GM23248 (cell line): ENCODE data around the gene SPINT2. TPM values are rescaled to one million over a fixed set of nuclear protein-coding genes. Genes with fewer than 3 reads are reported as not detected.

Source experiments
- DNase-seq: peaks from one replicate; pipeline ENCODE4 v3.0.0-alpha.2; 2015
- H2AFZ ChIP-seq: fragments of 200-600 bp; sonication (generic); 2 replicates; pipeline ENCODE4 v1.6.1; 2016; ENCODE audit warnings: antibody characterized with exemption
- H3F3A ChIP-seq: fragments of 200-600 bp; sonication (generic); 2 replicates; pipeline ENCODE4 v1.6.1; 2016; ENCODE audit warnings: mild to moderate bottlenecking, antibody characterized with exemption, mixed run types; ENCODE audit not compliant: insufficient read depth
- H3K27ac ChIP-seq: fragments of 200-600 bp; sonication (generic); 2 replicates; pipeline ENCODE4 v1.5.1; 2016; ENCODE audit warnings: mild to moderate bottlenecking
- H3K27me3 ChIP-seq: fragments of 200-600 bp; sonication (generic); replicated peaks from 2 replicates; pipeline ENCODE4 v1.6.1; 2016; ENCODE audit warnings: mild to moderate bottlenecking; ENCODE audit not compliant: insufficient read depth
- H3K36me3 ChIP-seq: fragments of 200-600 bp; sonication (generic); 2 replicates; pipeline ENCODE4 v1.6.1; 2016; ENCODE audit warnings: low read depth, mild to moderate bottlenecking
- H3K4me1 ChIP-seq: fragments of 200-600 bp; sonication (generic); 2 replicates; pipeline ENCODE4 v1.6.1; 2016; ENCODE audit warnings: mild to moderate bottlenecking; ENCODE audit not compliant: insufficient read depth
- H3K4me2 ChIP-seq: fragments of 200-600 bp; sonication (generic); one replicate; pipeline ENCODE4 v1.6.1; 2016; ENCODE audit warnings: mild to moderate bottlenecking; ENCODE audit not compliant: unreplicated experiment
- H3K4me3 ChIP-seq: fragments of 200-600 bp; sonication (generic); 2 replicates; pipeline ENCODE4 v1.5.1; 2016; ENCODE audit warnings: mild to moderate bottlenecking
- H3K79me2 ChIP-seq: fragments of 200-600 bp; sonication (generic); 2 replicates; pipeline ENCODE4 v1.6.1; 2016; ENCODE audit warnings: mild to moderate bottlenecking; ENCODE audit not compliant: insufficient read depth
- H3K9ac ChIP-seq: fragments of 200-600 bp; sonication (generic); 2 replicates; pipeline ENCODE4 v1.6.1; 2016; ENCODE audit warnings: mild to moderate bottlenecking
- H3K9me2 ChIP-seq: fragments of 200-600 bp; sonication (generic); 2 replicates; pipeline ENCODE4 v1.6.1; 2016; ENCODE audit warnings: mixed run types, mild to moderate bottlenecking, moderate library complexity; ENCODE audit not compliant: insufficient read depth
- H3K9me3 ChIP-seq: fragments of 200-600 bp; sonication (generic); one replicate; pipeline ENCODE4 v1.6.1; 2017; ENCODE audit warnings: low read depth
- H4K20me1 ChIP-seq: fragments of 200-600 bp; sonication (generic); 2 replicates; pipeline ENCODE4 v1.6.0; 2016; ENCODE audit not compliant: insufficient read depth
- EZH2 ChIP-seq: fragments of 200-600 bp; sonication (generic); IDR thresholded peaks from 2 replicates; pipeline ENCODE4 v1.6.1; 2018; ENCODE audit warnings: antibody characterized with exemption, mild to moderate bottlenecking; ENCODE audit not compliant: insufficient read depth, poor library complexity, severe bottlenecking
- EZH2phosphoT487 ChIP-seq: fragments of 200-600 bp; sonication (generic); IDR thresholded peaks from 2 replicates; pipeline ENCODE4 v1.6.1; 2018; ENCODE audit warnings: antibody characterized with exemption, moderate library complexity, mild to moderate bottlenecking, low read depth; ENCODE audit not compliant: insufficient read depth
- WGBS, 2 experiments: methylation state at CpG; one replicate each; pipeline ENCODE4 v1.1.6; 2015 to 2017; ENCODE audit warnings: low lambda C conversion rate in 2 of 2, low coverage in 1 of 2; ENCODE audit errors: missing lambda C conversion rate in 2 of 2; 5-methylcytosine and 5-hydroxymethylcytosine counted together
- in situ Hi-C: fragments of 300-500 bp; cut with MboI; formaldehyde crosslinking; loops from 2 replicates; pipeline ENCODE4 v1.15.0; 2020
- polyA plus RNA-seq: library from polyadenylated mRNA; unstranded; fragments of >200 nt; fragmentation: Nextera tagmentation; extraction: Ambion mirVana; gene quantifications from 2 replicates; pipeline ENCODE4 v1.2.1, GENCODE V29; 2016
- total RNA-seq: library from RNA; depleted of rRNA; stranded (reverse); fragments of >200 nt; shearing (Covaris generic); gene quantifications from 2 replicates; pipeline ENCODE4 v1.2.3, GENCODE V29; 2014

The SPINT2 gene
- total and polyA plus RNA-seq, 2 experiments from 2014 or later: 3.2 to 9.3 TPM

GRCh38 chr19:38317104-38317612 lies 52.8 kb downstream of the SPINT2 start:
- no peaks in the 10 kb centered on the region for H3K9me2 ChIP-seq
- H3K9me3 ChIP-seq: no peaks in the 10 kb centered on the region
- H4K20me1 ChIP-seq: peaks cover 1% of the 10 kb centered on the region; the same call in 1 of the 2 replicates
- in situ Hi-C loops: no loop called here
- TF ChIP-seq EZH2 (no peak), EZH2phosphoT487 (no peak)
- H3K27ac ChIP-seq: no peak overlapping the region
- no peak overlapping the region for H2AFZ ChIP-seq
- 87 to 90% methylated on average over 11 of the region's 11 CpGs for WGBS, 2 experiments
- DNase-seq: no peak
- H3K9ac ChIP-seq: no peak overlapping the region
- H3K27me3 ChIP-seq: no peaks in the 10 kb centered on the region
- peaks cover 8% of the 10 kb centered on the region; the same call in 1 of the 2 replicates for H3F3A ChIP-seq
- H3K4me1 ChIP-seq: peaks cover 13% of the 10 kb centered on the region
- H3K79me2 ChIP-seq: peaks cover 62% of the 10 kb centered on the region
- H3K36me3 ChIP-seq: no peaks in the 10 kb centered on the region
- H3K4me3 ChIP-seq: no peak overlapping the region
- H3K4me2 ChIP-seq: no peak overlapping the region

DNA sequence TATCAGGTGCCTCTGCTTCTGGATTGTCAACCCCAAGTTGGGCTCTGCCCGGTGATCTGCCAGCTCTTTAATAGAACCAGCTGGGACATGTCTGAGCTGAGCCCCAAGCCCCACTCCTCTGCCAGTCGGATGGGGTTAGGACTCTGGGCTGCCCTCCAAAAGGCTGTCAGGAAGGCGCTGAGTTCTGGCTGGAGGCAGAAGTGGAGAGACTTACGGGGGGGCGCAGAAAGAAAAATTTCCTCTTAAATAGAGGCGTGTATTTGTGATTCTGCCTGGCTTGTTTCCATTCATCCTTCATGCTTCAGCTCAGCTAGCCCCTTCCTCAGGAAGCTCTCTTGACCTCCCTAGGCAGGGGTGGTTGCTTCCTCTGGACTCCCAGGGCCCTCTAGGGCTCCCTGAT lies 54.3 kb downstream of the SPINT2 start:
- Histone ChIP-seq H3K4me1 (peaks cover 16% of the 10 kb centered on the region), H3K9me2 (no peaks in the 10 kb centered on the region), H3K79me2 (peaks cover 61% of the 10 kb centered on the region), H3F3A (peaks cover 8% of the 10 kb centered on the region; the same call in 1 of the 2 replicates), H3K4me3 (no peak overlapping the region), H3K9ac (no peak overlapping the region), H2AFZ (no peak overlapping the region), H3K27ac (no peak overlapping the region), H3K36me3 (no peaks in the 10 kb centered on the region), H4K20me1 (peaks cover 4% of the 10 kb centered on the region; the same call in 1 of the 2 replicates), H3K27me3 (no peaks in the 10 kb centered on the region), H3K4me2 (no peak overlapping the region), H3K9me3 (no peaks in the 10 kb centered on the region)
- TF ChIP-seq EZH2 (no peak), EZH2phosphoT487 (no peak)
- 81 to 84% methylated on average over 6 of the region's 6 CpGs for WGBS, 2 experiments
- in situ Hi-C loops: no loop called here
- no peak for DNase-seq

GRCh38 chr19:38319421-38320258 lies 55.3 kb downstream of the SPINT2 start, which contains the start of gene KCNK6:
Gene KCNK6 (plus strand): TSS chr19:38319845. CDS start chr19:38319951, 106 bp downstream.
- Histone ChIP-seq H3K9me3 (no peaks in the 10 kb centered on the region), H3K79me2 (peaks cover 54% of the 10 kb centered on the region), H3K4me1 (peaks cover 16% of the 10 kb centered on the region), H3K9me2 (no peaks in the 10 kb centered on the region), H3K4me3 (peak within 1 kb of the TSS; percentile 91), H3K27me3 (no peaks in the 10 kb centered on the region), H3F3A (peaks cover 8% of the 10 kb centered on the region; the same call in 1 of the 2 replicates), H3K4me2 (peak within 1 kb of the TSS; percentile 93), H2AFZ (peak within 1 kb of the TSS; percentile 88), H4K20me1 (peaks cover 4% of the 10 kb centered on the region; the same call in 1 of the 2 replicates), H3K36me3 (no peaks in the 10 kb centered on the region), H3K9ac (peak within 1 kb of the TSS; percentile 89), H3K27ac (peak within 1 kb of the TSS; percentile 76)
- WGBS, 2 experiments: 1 to 2% methylated on average over 63 to 75 of the region's 76 CpGs
- DNase-seq: peak; percentile 71
- in situ Hi-C loops: no loop called here
- TF ChIP-seq EZH2phosphoT487 (no peak), EZH2 (no peak)

- Histone ChIP-seq H4K20me1 (peaks cover 4% of the 10 kb centered on the region; the same call in 1 of the 2 replicates), H3K9me2 (no peaks in the 10 kb centered on the region), H3K36me3 (0 out of 2 replicates have a peak, but pooled peaks cover 9% of the 10 kb centered on the region), H3K9me3 (no peaks in the 10 kb centered on the region), H3K27ac (peak overlapping the region; percentile 76), H3K79me2 (peaks cover 45% of the 10 kb centered on the region), H3K27me3 (no peaks in the 10 kb centered on the region), H3K4me2 (peak overlapping the region; percentile 93), H2AFZ (no peak overlapping the region), H3K9ac (peak overlapping the region; percentile 89), H3K4me3 (peak overlapping the region; percentile 91), H3K4me1 (peaks cover 16% of the 10 kb centered on the region), H3F3A (peaks cover 8% of the 10 kb centered on the region; the same call in 1 of the 2 replicates)
- in situ Hi-C loops: no loop called here
- 86 to 93% methylated on average over 3 of the region's 3 CpGs for WGBS, 2 experiments
- no peak for DNase-seq
- TF ChIP-seq EZH2phosphoT487 (no peak), EZH2 (no peak)
Observed at GRCh38 chr19:38320969-38321339, 56.6 kb downstream of the SPINT2 start.
